K562 (cell line): ENCODE data around the gene DPH7. TPM values are rescaled to one million over a fixed set of nuclear protein-coding genes. Genes with fewer than 3 reads are reported as not detected.
A peak's percentile ranks its signal among the peaks of the same experiment; 100 is the strongest.

Experiments
- ELF4 ChIP-seq: fragments of 450-650 bp; formaldehyde crosslinking; IDR thresholded peaks from 2 replicates; pipeline ENCODE4 v1.4.0; 2022; ENCODE audit warnings: missing genetic modification characterization
- HNRNPLL ChIP-seq: fragments of 200-400 bp; formaldehyde crosslinking; IDR thresholded peaks from 2 replicates; pipeline ENCODE4 v1.6.1; 2017; ENCODE audit warnings: low read length, low read depth, mild to moderate bottlenecking; ENCODE audit not compliant: poor library complexity, severe bottlenecking
- NRF1 ChIP-seq, 2 experiments: fragments of 450-650 bp; IDR thresholded peaks in 1 of 2; conservative IDR thresholded peaks in 1 of 2; 2 replicates each; pipeline ENCODE4 v1.6.1; 2014; ENCODE audit warnings: mild to moderate bottlenecking in 2 of 2
- PHF8 ChIP-seq: fragments of 200-600 bp; sonication (generic); IDR thresholded peaks from 2 replicates; pipeline ENCODE4 v1.6.1; 2012; ENCODE audit warnings: mixed run types, mild to moderate bottlenecking, inconsistent platforms, low read length, moderate library complexity, borderline replicate concordance
- PHTF2 ChIP-seq: fragments of 250-450 bp; sonication (Bioruptor Pico); IDR thresholded peaks from 2 replicates; pipeline ENCODE4 v1.5.0; 2021; ENCODE audit warnings: mild to moderate bottlenecking
- RBM14 ChIP-seq: fragments of 200-400 bp; formaldehyde crosslinking; IDR thresholded peaks from 2 replicates; pipeline ENCODE4 v1.6.1; 2018; ENCODE audit warnings: low read depth, mild to moderate bottlenecking, low read length, moderate library complexity, borderline replicate concordance; ENCODE audit not compliant: insufficient read depth
- RBM15 ChIP-seq: fragments of 200-400 bp; formaldehyde crosslinking; IDR thresholded peaks from 2 replicates; pipeline ENCODE4 v1.6.1; 2018; ENCODE audit warnings: mild to moderate bottlenecking, low read length, moderate library complexity; ENCODE audit not compliant: insufficient read depth
- TARDBP ChIP-seq: fragments of 450-650 bp; IDR thresholded peaks from 2 replicates; pipeline ENCODE4 v1.6.1; 2016
- TFAM ChIP-seq: fragments of 250-450 bp; sonication (Bioruptor Pico); conservative IDR thresholded peaks from 2 replicates; pipeline ENCODE4 v1.5.0; 2021; ENCODE audit warnings: mild to moderate bottlenecking, moderate library complexity
- ZBTB7A ChIP-seq: IDR thresholded peaks from 2 replicates; pipeline ENCODE4 v1.6.1; 2011; ENCODE audit warnings: low read depth, mild to moderate bottlenecking, low read length, moderate library complexity, borderline replicate concordance; ENCODE audit not compliant: control insufficient read depth
- ZNF347 ChIP-seq: fragments of 450-650 bp; formaldehyde crosslinking; IDR thresholded peaks from 2 replicates; pipeline ENCODE4 v1.4.0; 2020; ENCODE audit warnings: low read depth, mild to moderate bottlenecking, moderate library complexity
- polyA plus RNA-seq, 8 experiments: library from polyadenylated mRNA; depleted of rRNA in 4 of 8; stranded (reverse) in 5 of 8; unstranded in 3 of 8; fragments of >200 nt; fragmentation: Nextera tagmentation in 2 of 8; fragmentation: Illumina TruSeq in 1 of 8; extraction: Ambion mirVana in 2 of 8; extraction: Trizol in 1 of 8; gene quantifications; 2 replicates each; pipeline versions ENCODE4 v1.2.1 to v1.2.3, GENCODE V29; 2011 to 2014; ENCODE audit warnings: inconsistent platforms in 1 of 8, missing spikeins in 1 of 8
- total RNA-seq, 7 experiments: library from RNA; depleted of rRNA in 6 of 7; stranded (reverse); fragments of >200 nt in 6 of 7; fragmentation: Illumina TruSeq in 2 of 7; extraction: Trizol in 2 of 7; gene quantifications; 2 replicates each; pipeline versions ENCODE4 v1.2.1 to v1.2.3, GENCODE V29; 2011 to 2021; ENCODE audit warnings: low replicate concordance in 1 of 7
- TF ChIP-seq, protein P1 (sequence below): sonication (generic); formaldehyde crosslinking; IDR thresholded peaks from 2 replicates; pipeline ENCODE4 v1.5.0; 2020; ENCODE audit warnings: missing genetic modification reagents
- TF ChIP-seq, protein P2 (sequence below): IDR thresholded peaks from 2 replicates; pipeline ENCODE4 v1.6.1; 2014; ENCODE audit warnings: antibody characterized with exemption
- TF ChIP-seq, protein P3 (sequence below): fragments of 450-650 bp; IDR thresholded peaks from 2 replicates; pipeline ENCODE4 v1.6.1; 2016; ENCODE audit warnings: antibody characterized with exemption
- TF ChIP-seq, protein P4 (sequence below): fragments of 250-450 bp; sonication (Bioruptor Pico); IDR thresholded peaks from 2 replicates; pipeline ENCODE4 v1.5.0; 2021; ENCODE audit warnings: mild to moderate bottlenecking, borderline replicate concordance
- TF ChIP-seq, protein P5 (sequence below): fragments of 450-650 bp; formaldehyde crosslinking; IDR thresholded peaks from 2 replicates; pipeline ENCODE4 v1.4.0; 2020; ENCODE audit warnings: mild to moderate bottlenecking, mixed read lengths

The DPH7 gene
- total and polyA plus RNA-seq, 9 of the 15 experiments (the other 6 are each of a cell fraction or from before 2014, with no cell fraction given), result 13.9 to 68.6 (median 41.3) TPM

DNA sequence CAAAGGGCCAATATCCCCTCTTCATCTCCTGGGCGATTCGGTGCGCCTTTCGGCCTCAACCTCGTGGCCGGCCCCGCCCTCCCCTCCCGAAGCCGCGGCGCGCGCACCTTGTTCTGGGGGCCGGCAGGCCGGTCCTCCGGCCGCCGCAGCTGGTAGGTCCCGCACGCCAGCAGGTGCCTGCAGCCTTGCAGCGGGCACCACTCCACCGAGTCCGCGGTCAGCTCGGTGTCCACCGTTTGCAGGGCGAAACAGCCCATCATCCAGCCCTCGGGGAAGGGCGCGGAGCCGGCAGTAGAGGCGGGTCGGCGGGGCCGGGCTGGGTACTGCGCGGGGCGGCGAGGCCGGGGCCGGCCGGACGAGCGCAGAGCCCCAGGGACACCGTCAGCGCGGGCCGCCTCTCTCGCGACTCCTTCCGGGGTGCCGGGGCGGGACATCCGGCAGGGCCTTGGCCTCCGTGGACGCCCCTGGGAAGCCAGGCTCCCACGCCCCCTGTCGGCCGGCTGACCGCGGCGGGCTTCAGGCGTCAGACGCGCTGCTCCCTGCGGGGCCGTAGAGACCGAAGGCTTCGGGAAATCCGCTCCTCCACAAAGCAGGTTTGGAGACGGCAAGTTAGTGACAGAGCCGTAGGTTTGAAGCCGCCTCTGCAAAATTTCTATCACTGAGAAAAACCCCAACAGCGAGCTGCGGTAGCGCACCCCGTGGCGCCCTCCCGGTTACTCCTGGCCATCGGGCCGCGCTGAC is at the start of gene DPH7 (continued):
- TF ChIP-seq, protein P1, sequence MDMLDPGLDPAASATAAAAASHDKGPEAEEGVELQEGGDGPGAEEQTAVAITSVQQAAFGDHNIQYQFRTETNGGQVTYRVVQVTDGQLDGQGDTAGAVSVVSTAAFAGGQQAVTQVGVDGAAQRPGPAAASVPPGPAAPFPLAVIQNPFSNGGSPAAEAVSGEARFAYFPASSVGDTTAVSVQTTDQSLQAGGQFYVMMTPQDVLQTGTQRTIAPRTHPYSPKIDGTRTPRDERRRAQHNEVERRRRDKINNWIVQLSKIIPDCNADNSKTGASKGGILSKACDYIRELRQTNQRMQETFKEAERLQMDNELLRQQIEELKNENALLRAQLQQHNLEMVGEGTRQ, result no peak
- TF ChIP-seq, protein P2, sequence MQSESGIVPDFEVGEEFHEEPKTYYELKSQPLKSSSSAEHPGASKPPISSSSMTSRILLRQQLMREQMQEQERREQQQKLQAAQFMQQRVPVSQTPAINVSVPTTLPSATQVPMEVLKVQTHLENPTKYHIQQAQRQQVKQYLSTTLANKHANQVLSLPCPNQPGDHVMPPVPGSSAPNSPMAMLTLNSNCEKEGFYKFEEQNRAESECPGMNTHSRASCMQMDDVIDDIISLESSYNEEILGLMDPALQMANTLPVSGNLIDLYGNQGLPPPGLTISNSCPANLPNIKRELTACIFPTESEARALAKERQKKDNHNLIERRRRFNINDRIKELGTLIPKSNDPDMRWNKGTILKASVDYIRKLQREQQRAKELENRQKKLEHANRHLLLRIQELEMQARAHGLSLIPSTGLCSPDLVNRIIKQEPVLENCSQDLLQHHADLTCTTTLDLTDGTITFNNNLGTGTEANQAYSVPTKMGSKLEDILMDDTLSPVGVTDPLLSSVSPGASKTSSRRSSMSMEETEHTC, result no peak
- no peak for TF ChIP-seq ZNF347 (CRISPR knock-in tag)
- TF ChIP-seq TARDBP, result peak; percentile 92; the same call in 1 of the 2 replicates
- TF ChIP-seq, protein P3, sequence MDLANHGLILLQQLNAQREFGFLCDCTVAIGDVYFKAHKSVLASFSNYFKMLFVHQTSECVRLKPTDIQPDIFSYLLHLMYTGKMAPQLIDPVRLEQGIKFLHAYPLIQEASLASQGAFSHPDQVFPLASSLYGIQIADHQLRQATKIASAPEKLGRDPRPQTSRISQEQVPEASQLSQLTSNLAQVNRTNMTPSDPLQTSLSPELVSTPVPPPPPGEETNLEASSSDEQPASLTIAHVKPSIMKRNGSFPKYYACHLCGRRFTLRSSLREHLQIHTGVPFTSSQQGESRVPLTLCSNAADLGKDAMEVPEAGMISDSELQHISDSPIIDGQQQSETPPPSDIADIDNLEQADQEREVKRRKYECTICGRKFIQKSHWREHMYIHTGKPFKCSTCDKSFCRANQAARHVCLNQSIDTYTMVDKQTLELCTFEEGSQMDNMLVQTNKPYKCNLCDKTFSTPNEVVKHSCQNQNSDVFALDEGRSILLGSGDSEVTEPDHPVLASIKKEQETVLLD, result no peak
- no peak for TF ChIP-seq PHTF2 (CRISPR knock-in tag)
- no peak for TF ChIP-seq RBM15
- peak; percentile 73; the same call in 1 of the 2 replicates for TF ChIP-seq ZBTB7A
- TF ChIP-seq RBM14, result 0 out of 2 replicates have a peak, but pooled peaks have one; percentile 18
- peak; percentile 78 to 81 for TF ChIP-seq NRF1 (conservative IDR thresholded peaks at IDR 0.05 in 1 of 2, IDR thresholded peaks at IDR 0.05 in 1 of 2)
- TF ChIP-seq, protein P4, sequence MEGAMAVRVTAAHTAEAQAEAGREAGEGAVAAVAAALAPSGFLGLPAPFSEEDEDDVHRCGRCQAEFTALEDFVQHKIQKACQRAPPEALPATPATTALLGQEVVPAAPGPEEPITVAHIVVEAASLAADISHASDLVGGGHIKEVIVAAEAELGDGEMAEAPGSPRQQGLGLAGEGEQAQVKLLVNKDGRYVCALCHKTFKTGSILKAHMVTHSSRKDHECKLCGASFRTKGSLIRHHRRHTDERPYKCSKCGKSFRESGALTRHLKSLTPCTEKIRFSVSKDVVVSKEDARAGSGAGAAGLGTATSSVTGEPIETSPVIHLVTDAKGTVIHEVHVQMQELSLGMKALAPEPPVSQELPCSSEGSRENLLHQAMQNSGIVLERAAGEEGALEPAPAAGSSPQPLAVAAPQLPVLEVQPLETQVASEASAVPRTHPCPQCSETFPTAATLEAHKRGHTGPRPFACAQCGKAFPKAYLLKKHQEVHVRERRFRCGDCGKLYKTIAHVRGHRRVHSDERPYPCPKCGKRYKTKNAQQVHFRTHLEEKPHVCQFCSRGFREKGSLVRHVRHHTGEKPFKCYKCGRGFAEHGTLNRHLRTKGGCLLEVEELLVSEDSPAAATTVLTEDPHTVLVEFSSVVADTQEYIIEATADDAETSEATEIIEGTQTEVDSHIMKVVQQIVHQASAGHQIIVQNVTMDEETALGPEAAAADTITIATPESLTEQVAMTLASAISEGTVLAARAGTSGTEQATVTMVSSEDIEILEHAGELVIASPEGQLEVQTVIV (CRISPR knock-in tag), result no peak
- TF ChIP-seq TFAM (CRISPR knock-in tag), result no peak
- TF ChIP-seq, protein P5, sequence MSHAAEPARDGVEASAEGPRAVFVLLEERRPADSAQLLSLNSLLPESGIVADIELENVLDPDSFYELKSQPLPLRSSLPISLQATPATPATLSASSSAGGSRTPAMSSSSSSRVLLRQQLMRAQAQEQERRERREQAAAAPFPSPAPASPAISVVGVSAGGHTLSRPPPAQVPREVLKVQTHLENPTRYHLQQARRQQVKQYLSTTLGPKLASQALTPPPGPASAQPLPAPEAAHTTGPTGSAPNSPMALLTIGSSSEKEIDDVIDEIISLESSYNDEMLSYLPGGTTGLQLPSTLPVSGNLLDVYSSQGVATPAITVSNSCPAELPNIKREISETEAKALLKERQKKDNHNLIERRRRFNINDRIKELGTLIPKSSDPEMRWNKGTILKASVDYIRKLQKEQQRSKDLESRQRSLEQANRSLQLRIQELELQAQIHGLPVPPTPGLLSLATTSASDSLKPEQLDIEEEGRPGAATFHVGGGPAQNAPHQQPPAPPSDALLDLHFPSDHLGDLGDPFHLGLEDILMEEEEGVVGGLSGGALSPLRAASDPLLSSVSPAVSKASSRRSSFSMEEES, result no peak
- peak; percentile 55 for TF ChIP-seq HNRNPLL
- TF ChIP-seq PHF8, result peak; percentile 86; the same call in 1 of the 2 replicates
- no peak for TF ChIP-seq ELF4 (CRISPR knock-in tag)
